ENCODE measurements around the gene ZNHIT1. TPM values are rescaled to one million over a fixed set of nuclear protein-coding genes. Genes with fewer than 3 reads are reported as not detected.

Gene ZNHIT1
- total RNA-seq, 1 donor from 2014 or later = 115 TPM

GRCh38 chr7:101241015-101241363 lies 23.0 kb downstream of the ZNHIT1 start:
- H3K9ac ChIP-seq (ENCODE audit: low read length) = no peak overlapping the region
- no peak overlapping the region for H3K4me2 ChIP-seq (ENCODE audit: low read length)
- Mint-ChIP-seq H3K27me3 (ENCODE audit: low read depth, unreplicated experiment) (no peaks in the 10 kb centered on the region), H3K4me1 (ENCODE audit: low read depth, unreplicated experiment) (peaks cover 9% of the 10 kb centered on the region), H3K36me3 (ENCODE audit: low read depth, unreplicated experiment) (peaks cover 5% of the 10 kb centered on the region), H3K27ac (ENCODE audit: unreplicated experiment) (no peak overlapping the region), H3K9me3 (ENCODE audit: unreplicated experiment) (no peaks in the 10 kb centered on the region), H3K4me3 (ENCODE audit: unreplicated experiment) (no peak overlapping the region)
- no peaks in the 10 kb centered on the region for H3K9me3 ChIP-seq (ENCODE audit: insufficient read depth, low read depth, low read length)
- peaks cover 41% of the 10 kb centered on the region for H3K79me2 ChIP-seq (ENCODE audit: insufficient read depth, low read length)
- no peak overlapping the region for H2AFZ ChIP-seq (ENCODE audit: low read depth, low read length)
- no peak for TF ChIP-seq EZH2 (IDR thresholded peaks at IDR 0.05; ENCODE audit: insufficient read depth, low read length)
- TF ChIP-seq CTCF (IDR thresholded peaks at IDR 0.05; ENCODE audit: insufficient read depth, low read depth, low read length) = no peak
- peaks cover 50% of the 10 kb centered on the region for H4K20me1 ChIP-seq (ENCODE audit: insufficient read depth, low read length)
- no peak overlapping the region for H3K27ac ChIP-seq (ENCODE audit: low read depth, low read length)
- H3K27me3 ChIP-seq (ENCODE audit: insufficient read depth, low read length) = no peaks in the 10 kb centered on the region
- H3K4me3 ChIP-seq (ENCODE audit: insufficient read depth, low read depth, low read length) = no peak overlapping the region
- peaks cover 5% of the 10 kb centered on the region for H3K36me3 ChIP-seq (ENCODE audit: insufficient read depth, low read length)
- DNase-seq (ENCODE audit: low read depth) (no peak), FAIRE-seq (no peak)
- peaks cover 9% of the 10 kb centered on the region for H3K4me1 ChIP-seq (ENCODE audit: insufficient read depth, low read length)

- Histone ChIP-seq H3K9ac (ENCODE audit: low read length) (no peak overlapping the region), H4K20me1 (ENCODE audit: insufficient read depth, low read length) (peaks cover 49% of the 10 kb centered on the region), H3K27me3 (ENCODE audit: insufficient read depth, low read length) (no peaks in the 10 kb centered on the region), H3K4me1 (ENCODE audit: insufficient read depth, low read length) (peaks cover 9% of the 10 kb centered on the region), H3K4me3 (ENCODE audit: insufficient read depth, low read depth, low read length) (no peak overlapping the region), H3K36me3 (ENCODE audit: insufficient read depth, low read length) (peaks cover 5% of the 10 kb centered on the region), H3K27ac (ENCODE audit: low read depth, low read length) (no peak overlapping the region), H3K4me2 (ENCODE audit: low read length) (no peak overlapping the region), H3K9me3 (ENCODE audit: insufficient read depth, low read depth, low read length) (no peaks in the 10 kb centered on the region), H3K79me2 (ENCODE audit: insufficient read depth, low read length) (peaks cover 46% of the 10 kb centered on the region), H2AFZ (ENCODE audit: low read depth, low read length) (no peak overlapping the region)
- Mint-ChIP-seq H3K36me3 (ENCODE audit: low read depth, unreplicated experiment) (peaks cover 5% of the 10 kb centered on the region), H3K4me3 (ENCODE audit: unreplicated experiment) (no peak overlapping the region), H3K27ac (ENCODE audit: unreplicated experiment) (no peak overlapping the region), H3K9me3 (ENCODE audit: unreplicated experiment) (no peaks in the 10 kb centered on the region), H3K4me1 (ENCODE audit: low read depth, unreplicated experiment) (peaks cover 9% of the 10 kb centered on the region), H3K27me3 (ENCODE audit: low read depth, unreplicated experiment) (no peaks in the 10 kb centered on the region)
- TF ChIP-seq EZH2 (IDR thresholded peaks at IDR 0.05; ENCODE audit: insufficient read depth, low read length) (no peak), CTCF (IDR thresholded peaks at IDR 0.05; ENCODE audit: insufficient read depth, low read depth, low read length) (no peak)
- DNase-seq (ENCODE audit: low read depth) (no peak), FAIRE-seq (no peak)
These were observed 23.7 kb downstream of the ZNHIT1 start for GRCh38 chr7:101241443-101242349.
